VCaP (cell line): ENCODE data around the gene HOXC6.

Experiments used
- H3K27ac ChIP-seq: fragments of 450-650 bp; 2 replicates; pipeline ENCODE4 v1.5.1; 2017
- CTCF ChIP-seq: fragments of 450-650 bp; conservative IDR thresholded peaks from 2 replicates; pipeline ENCODE4 v1.5.1; 2017; ENCODE audit warnings: mild to moderate bottlenecking, moderate library complexity

The HOXC6 gene

GRCh38 chr12:54028314-54029201 is at the start of gene HOXC6:
Gene HOXC6 (plus strand): TSS chr12:54028440. CDS start chr12:54028522, 82 bp downstream.
- peak within 1 kb of the TSS; percentile 89 for H3K27ac ChIP-seq
- no peak for TF ChIP-seq CTCF

GRCh38 chr12:53978477-53979356 is 49.5 kb upstream of the HOXC6 start:
- peak overlapping the region; percentile 65 for H3K27ac ChIP-seq
- no peak for TF ChIP-seq CTCF

GRCh38 chr12:53980104-53980801 is 48.0 kb upstream of the HOXC6 start:
- TF ChIP-seq CTCF = no peak
- H3K27ac ChIP-seq = peak overlapping the region; percentile 65; the same call in 1 of the 2 replicates

GRCh38 chr12:53980802-53981496 is 47.3 kb upstream of the HOXC6 start:
- TF ChIP-seq CTCF = no peak
- H3K27ac ChIP-seq = no peak overlapping the region

- no peak for TF ChIP-seq CTCF
- no peak overlapping the region for H3K27ac ChIP-seq
Measured at GRCh38 chr12:53981634-53982565, 46.3 kb upstream of the HOXC6 start.
